SJCRH30 (cell line): Measurements from ENCODE around the gene CMTR1. TPM values are rescaled to one million over a fixed set of nuclear protein-coding genes. Genes with fewer than 3 reads are reported as not detected.
A peak's percentile ranks its signal among the peaks of the same experiment; 100 is the strongest.
"Not testable (repeated sequence)": the region's sequence is repeated elsewhere in the genome, so short reads cannot be mapped to it uniquely, and the experiment has no call there.

Experiments used
- DNase-seq, 2 experiments: peaks; one replicate each; pipeline ENCODE4 v3.0.0-alpha.2; 2015 to 2020
- H3K27ac ChIP-seq: fragments of 250-450 bp; sonication (Bioruptor Pico); 2 replicates; pipeline ENCODE4 v1.5.1; 2020; ENCODE audit warnings: mild to moderate bottlenecking, moderate library complexity
- H3K27me3 ChIP-seq: fragments of 250-450 bp; sonication (Bioruptor Pico); 2 replicates; pipeline ENCODE4 v1.5.1; 2020; ENCODE audit warnings: mild to moderate bottlenecking, moderate library complexity
- H3K36me3 ChIP-seq: fragments of 250-450 bp; sonication (Bioruptor Pico); 2 replicates; pipeline ENCODE4 v1.5.1; 2020; ENCODE audit warnings: mild to moderate bottlenecking, moderate library complexity
- H3K4me1 ChIP-seq: fragments of 250-450 bp; sonication (Bioruptor Pico); 2 replicates; pipeline ENCODE4 v1.5.1; 2020; ENCODE audit warnings: mild to moderate bottlenecking, moderate library complexity
- H3K4me3 ChIP-seq: fragments of 250-450 bp; sonication (Bioruptor Pico); 2 replicates; pipeline ENCODE4 v1.5.1; 2020; ENCODE audit warnings: mild to moderate bottlenecking, moderate library complexity
- H3K9me3 ChIP-seq: fragments of 250-450 bp; sonication (Bioruptor Pico); replicated peaks from 2 replicates; pipeline ENCODE4 v1.5.1; 2020; ENCODE audit warnings: mild to moderate bottlenecking, moderate library complexity
- total RNA-seq: library from RNA; depleted of rRNA; stranded (reverse); fragments of >200 nt; shearing (Covaris generic); gene quantifications from 2 replicates; pipeline ENCODE4 v1.2.3, GENCODE V29; 2014; rRNA removed

The CMTR1 gene, protein sequence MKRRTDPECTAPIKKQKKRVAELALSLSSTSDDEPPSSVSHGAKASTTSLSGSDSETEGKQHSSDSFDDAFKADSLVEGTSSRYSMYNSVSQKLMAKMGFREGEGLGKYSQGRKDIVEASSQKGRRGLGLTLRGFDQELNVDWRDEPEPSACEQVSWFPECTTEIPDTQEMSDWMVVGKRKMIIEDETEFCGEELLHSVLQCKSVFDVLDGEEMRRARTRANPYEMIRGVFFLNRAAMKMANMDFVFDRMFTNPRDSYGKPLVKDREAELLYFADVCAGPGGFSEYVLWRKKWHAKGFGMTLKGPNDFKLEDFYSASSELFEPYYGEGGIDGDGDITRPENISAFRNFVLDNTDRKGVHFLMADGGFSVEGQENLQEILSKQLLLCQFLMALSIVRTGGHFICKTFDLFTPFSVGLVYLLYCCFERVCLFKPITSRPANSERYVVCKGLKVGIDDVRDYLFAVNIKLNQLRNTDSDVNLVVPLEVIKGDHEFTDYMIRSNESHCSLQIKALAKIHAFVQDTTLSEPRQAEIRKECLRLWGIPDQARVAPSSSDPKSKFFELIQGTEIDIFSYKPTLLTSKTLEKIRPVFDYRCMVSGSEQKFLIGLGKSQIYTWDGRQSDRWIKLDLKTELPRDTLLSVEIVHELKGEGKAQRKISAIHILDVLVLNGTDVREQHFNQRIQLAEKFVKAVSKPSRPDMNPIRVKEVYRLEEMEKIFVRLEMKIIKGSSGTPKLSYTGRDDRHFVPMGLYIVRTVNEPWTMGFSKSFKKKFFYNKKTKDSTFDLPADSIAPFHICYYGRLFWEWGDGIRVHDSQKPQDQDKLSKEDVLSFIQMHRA
- total RNA-seq: 39.1 and 45.2 TPM in 2 replicates

DNA sequence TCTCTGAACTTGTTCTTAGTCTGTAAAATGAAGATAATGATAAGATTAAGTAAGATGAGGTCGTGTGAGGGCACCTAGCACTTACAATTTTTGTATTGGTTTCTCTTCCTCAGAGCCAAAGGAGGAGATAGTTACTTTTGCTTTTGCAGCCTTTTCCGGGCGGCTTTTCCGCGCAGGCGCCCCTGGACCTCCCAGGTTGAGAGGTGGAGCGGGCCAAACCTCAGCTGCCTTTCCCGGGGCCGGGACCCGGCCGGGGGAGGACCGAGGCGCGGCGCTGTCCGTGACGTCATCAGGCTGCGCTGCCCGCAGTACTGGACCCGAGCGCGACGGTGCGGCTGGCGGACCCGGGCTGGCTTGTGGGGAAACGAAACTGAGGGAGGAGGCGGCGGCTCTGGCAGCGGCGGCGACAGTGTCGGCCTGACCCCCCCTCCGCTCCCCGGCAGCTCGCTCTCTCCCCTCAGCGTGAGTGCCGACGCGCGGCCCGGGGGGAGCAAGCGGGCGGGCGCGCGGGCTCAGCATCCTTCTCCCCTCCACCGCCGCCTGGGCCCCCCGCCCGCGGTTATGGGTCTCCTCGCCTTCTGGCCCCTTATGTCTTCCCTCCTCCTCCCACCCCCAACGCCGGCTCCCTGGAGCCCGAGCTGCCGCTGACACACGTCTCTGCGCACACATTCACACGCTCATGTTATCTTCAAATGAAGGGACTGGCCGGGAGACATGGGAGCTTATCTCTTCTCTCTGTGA is at the start of gene CMTR1:
TSS of gene CMTR1 (plus strand) at position 306 of the 741 bp plus-strand sequence. CDS start 2,409 bp downstream, outside the sequence.
- peak within 1 kb of the TSS; percentile 67 for H3K27ac ChIP-seq
- no peaks in the 10 kb centered on the region for H3K9me3 ChIP-seq
- peak; percentile 92 to 94 for DNase-seq
- peak within 1 kb of the TSS; percentile 87 for H3K4me3 ChIP-seq
- peaks cover 2% of the 10 kb centered on the region; the same call in 1 of the 2 replicates for H3K36me3 ChIP-seq
- H3K27me3 ChIP-seq: no peaks in the 10 kb centered on the region
- peaks cover 5% of the 10 kb centered on the region for H3K4me1 ChIP-seq

DNA sequence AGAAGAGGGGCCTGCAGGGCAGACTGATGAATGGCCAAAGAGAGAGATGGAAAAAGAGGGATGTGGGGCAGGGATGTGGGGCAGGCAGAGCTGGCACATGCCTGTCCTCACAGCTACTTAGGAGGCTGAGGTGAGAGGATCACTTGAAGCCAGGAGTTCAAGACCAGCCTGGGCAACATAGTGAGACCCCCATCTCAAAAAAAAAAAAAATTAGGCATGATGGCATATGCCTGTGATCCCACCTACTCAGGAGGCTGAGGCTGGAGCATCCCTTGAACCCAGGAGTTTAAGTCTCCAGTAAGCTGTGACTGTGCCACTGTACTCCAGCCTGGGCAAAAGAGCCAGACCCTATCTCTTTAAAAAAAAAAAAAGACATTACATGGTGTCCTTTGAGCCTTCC is 44.4 kb upstream of the CMTR1 start:
- Histone ChIP-seq H3K27ac (no peak overlapping the region), H3K36me3 (peaks cover 18% of the 10 kb centered on the region), H3K4me3 (no peak overlapping the region), H3K9me3 (no peaks in the 10 kb centered on the region), H3K27me3 (no peaks in the 10 kb centered on the region), H3K4me1 (no peaks in the 10 kb centered on the region)
- DNase-seq: no peak

DNA sequence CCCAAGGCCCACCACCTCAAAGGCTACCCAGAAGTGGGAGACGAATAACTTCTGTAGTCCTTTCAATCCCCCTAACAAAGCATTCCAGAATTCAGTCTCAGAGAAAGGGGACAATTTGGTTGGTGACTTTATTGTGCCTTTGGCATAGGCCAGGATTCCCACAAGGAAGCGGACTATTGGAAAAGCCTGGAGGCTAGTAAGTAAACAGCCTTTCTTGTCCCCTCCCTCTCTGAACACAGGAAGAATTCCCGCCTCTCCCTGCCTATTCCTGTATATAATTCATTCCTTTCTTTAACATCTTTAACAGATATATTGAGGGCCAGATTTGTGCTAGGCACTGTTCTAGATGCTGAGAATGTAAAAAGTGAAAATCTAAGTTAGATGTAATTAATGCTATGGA is 43.2 kb upstream of the CMTR1 start:
- no peak overlapping the region for H3K4me3 ChIP-seq

DNA sequence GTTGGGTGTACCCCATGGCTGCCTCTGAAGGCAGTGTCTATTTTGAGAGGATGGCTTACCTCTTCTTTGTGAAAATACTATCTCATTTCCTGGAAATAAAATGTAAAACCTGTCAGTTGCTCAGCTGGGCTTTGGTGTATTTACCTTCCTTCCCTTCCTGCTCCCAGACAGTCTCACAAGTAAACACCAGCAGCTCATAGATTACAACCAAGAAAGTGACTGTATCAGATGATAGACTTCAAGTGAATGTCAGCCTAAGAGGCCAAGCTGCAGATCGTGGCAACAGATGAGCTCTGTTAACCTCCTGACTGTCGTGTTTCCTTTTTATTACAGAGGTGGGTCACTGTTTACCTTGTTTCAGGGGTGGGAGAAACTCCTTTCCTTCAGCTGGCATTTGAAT is 41.9 kb upstream of the CMTR1 start:
- Histone ChIP-seq H3K27ac (no peak overlapping the region), H3K4me3 (no peak overlapping the region), H3K36me3 (peaks cover 18% of the 10 kb centered on the region), H3K9me3 (no peaks in the 10 kb centered on the region), H3K4me1 (no peaks in the 10 kb centered on the region), H3K27me3 (no peaks in the 10 kb centered on the region)
- DNase-seq: no peak

More for the DNA sequence above, 43.2 kb upstream of the CMTR1 start:
- no peak overlapping the region for H3K27ac ChIP-seq
- H3K9me3 ChIP-seq: no peaks in the 10 kb centered on the region
- H3K36me3 ChIP-seq: peaks cover 18% of the 10 kb centered on the region
- no peaks in the 10 kb centered on the region for H3K4me1 ChIP-seq
- H3K27me3 ChIP-seq: no peaks in the 10 kb centered on the region
- DNase-seq: no peak

DNA sequence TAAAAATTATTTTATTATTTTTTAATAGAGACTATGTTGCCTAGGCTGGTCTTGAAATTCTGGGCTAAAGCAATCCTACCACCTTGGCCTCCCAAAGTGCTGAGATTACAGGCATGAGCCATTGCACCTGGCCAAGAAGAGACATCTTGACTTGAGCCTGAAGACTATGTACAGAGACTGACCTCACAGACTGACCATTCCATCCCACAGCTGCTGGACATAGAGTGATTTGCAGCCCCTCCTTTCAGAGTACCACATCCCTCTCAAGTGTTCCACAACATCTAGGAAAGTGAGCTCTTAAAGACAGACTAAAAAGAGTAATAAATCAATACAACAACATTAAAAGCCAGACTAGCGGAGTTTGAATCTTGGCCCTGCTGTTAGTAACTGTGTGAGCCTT is 40.2 kb upstream of the CMTR1 start:
- H3K27me3 ChIP-seq: no peaks in the 10 kb centered on the region
- H3K4me3 ChIP-seq: no peak overlapping the region
- no peaks in the 10 kb centered on the region for H3K4me1 ChIP-seq
- peaks cover 11% of the 10 kb centered on the region for H3K36me3 ChIP-seq
- no peak for DNase-seq
- H3K27ac ChIP-seq: no peak overlapping the region
- H3K9me3 ChIP-seq: no peaks in the 10 kb centered on the region

- Histone ChIP-seq H3K27ac (no peak overlapping the region), H3K4me1 (no peaks in the 10 kb centered on the region), H3K4me3 (no peak overlapping the region), H3K36me3 (peaks cover 5% of the 10 kb centered on the region), H3K27me3 (no peaks in the 10 kb centered on the region), H3K9me3 (no peaks in the 10 kb centered on the region)
- no peak for DNase-seq
Measured at GRCh38 chr6:37393381-37393929, 39.6 kb upstream of the CMTR1 start.

GRCh38 chr6:37396571-37397180 is 36.3 kb upstream of the CMTR1 start:
- Histone ChIP-seq H3K4me1 (no peaks in the 10 kb centered on the region), H3K27ac (no peak overlapping the region), H3K4me3 (no peak overlapping the region), H3K36me3 (peaks cover 5% of the 10 kb centered on the region), H3K9me3 (no peaks in the 10 kb centered on the region), H3K27me3 (no peaks in the 10 kb centered on the region)
- peak; percentile 49 to 52 for DNase-seq

DNA sequence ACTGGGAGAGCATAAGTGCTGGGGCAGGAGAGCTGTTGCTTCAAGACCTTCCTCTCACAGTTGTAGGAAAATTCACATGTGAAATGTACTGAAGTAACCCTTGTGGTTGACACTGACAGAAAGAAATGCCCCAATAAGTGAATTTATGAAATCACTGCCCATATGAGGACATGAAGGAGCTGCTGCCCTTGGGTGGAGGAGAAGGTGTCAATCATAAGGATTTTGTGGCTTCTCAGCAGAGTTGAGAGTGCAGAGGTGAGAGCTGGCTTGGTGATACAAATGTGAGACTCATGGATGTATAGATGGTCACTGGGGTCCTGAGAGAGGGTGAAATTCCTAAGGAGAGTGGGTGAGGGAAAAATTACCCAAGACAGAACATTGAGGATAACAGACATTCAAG is 33.9 kb upstream of the CMTR1 start:
- no peak overlapping the region for H3K27ac ChIP-seq
- no peak for DNase-seq
- no peak overlapping the region for H3K4me3 ChIP-seq
- H3K4me1 ChIP-seq: no peaks in the 10 kb centered on the region
- H3K36me3 ChIP-seq: no peaks in the 10 kb centered on the region
- H3K9me3 ChIP-seq: no peaks in the 10 kb centered on the region
- no peaks in the 10 kb centered on the region for H3K27me3 ChIP-seq

DNA sequence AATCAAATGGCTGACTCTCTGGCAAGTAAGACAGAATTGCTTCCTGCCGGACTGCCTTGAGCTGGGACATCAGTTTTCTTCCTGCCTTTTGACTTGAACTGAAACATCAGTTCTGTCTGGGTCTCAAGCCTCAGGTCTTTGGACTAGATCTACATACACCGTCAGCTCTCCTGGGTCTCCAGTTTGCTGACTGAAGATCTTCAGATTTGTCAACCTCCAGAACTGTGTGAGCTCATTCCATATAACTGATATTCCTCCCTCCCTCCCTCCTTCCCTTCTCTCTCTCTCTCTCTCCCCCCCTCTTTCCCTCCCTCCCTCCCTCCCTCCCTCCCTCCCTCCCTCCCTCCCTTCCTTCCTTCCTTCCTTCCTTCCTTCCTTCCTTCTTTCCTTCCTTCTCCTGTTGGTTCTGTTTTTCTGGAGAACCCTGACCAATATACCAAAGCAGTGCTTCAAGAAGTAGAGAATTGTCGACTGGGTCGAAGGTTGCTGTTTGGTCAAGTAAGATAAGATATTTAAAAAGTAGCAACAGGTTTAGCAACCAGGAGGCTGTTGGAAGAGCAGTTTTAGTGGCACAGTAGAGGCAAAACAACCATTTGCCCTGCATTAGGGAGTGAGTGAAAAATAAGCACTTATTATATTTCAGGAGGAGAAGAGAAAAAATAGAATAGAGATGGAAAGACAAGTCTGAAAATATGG is 33.1 kb upstream of the CMTR1 start:
- Histone ChIP-seq H3K4me3 (no peak overlapping the region), H3K27ac (no peak overlapping the region), H3K36me3 (no peaks in the 10 kb centered on the region), H3K4me1 (no peaks in the 10 kb centered on the region), H3K27me3 (no peaks in the 10 kb centered on the region), H3K9me3 (no peaks in the 10 kb centered on the region)
- no peak for DNase-seq

- not testable (repeated sequence) for H3K27ac ChIP-seq, H3K36me3 ChIP-seq, DNase-seq, H3K4me1 ChIP-seq, H3K4me3 ChIP-seq, H3K9me3 ChIP-seq, H3K27me3 ChIP-seq
Measured at GRCh38 chr6:37401658-37402057, 31.4 kb upstream of the CMTR1 start.

- H3K4me3 ChIP-seq: no peak overlapping the region
- no peaks in the 10 kb centered on the region; the same call in 1 of the 2 replicates for H3K27me3 ChIP-seq
- H3K27ac ChIP-seq: no peak overlapping the region
- H3K4me1 ChIP-seq: no peaks in the 10 kb centered on the region
- DNase-seq: no peak
- no peaks in the 10 kb centered on the region for H3K9me3 ChIP-seq
- no peaks in the 10 kb centered on the region for H3K36me3 ChIP-seq
Measured at GRCh38 chr6:37406726-37407341, 26.2 kb upstream of the CMTR1 start.

GRCh38 chr6:37407948-37408347 is 25.1 kb upstream of the CMTR1 start:
- H3K9me3 ChIP-seq: no peaks in the 10 kb centered on the region
- no peak overlapping the region for H3K4me3 ChIP-seq
- H3K27me3 ChIP-seq: no peaks in the 10 kb centered on the region; the same call in 1 of the 2 replicates
- H3K36me3 ChIP-seq: no peaks in the 10 kb centered on the region
- H3K4me1 ChIP-seq: no peaks in the 10 kb centered on the region
- H3K27ac ChIP-seq: no peak overlapping the region
- no peak for DNase-seq

DNA sequence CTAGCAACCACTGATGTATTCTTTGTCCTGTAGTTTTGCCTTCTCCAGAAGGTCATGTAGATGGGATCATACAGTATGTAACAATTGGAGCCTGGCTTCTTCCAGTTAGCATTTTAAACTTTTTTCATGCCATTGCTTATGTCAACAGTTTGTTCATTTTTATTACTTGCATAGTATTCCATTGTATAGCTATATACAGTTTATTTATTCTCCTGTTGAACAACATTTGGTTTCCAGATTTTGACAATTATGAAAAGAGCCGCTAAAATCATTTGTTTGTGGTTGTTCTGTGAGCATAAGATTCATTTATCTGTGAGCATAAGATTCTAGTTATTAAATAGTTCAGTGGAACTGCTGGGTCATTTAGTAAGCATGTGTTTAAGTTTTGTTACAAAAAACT is 23.5 kb upstream of the CMTR1 start:
- Histone ChIP-seq H3K4me3 (no peak overlapping the region), H3K36me3 (no peaks in the 10 kb centered on the region), H3K27ac (no peak overlapping the region), H3K27me3 (no peaks in the 10 kb centered on the region; the same call in 1 of the 2 replicates), H3K4me1 (no peaks in the 10 kb centered on the region), H3K9me3 (no peaks in the 10 kb centered on the region)
- DNase-seq: no peak
